ENCODE results near the gene CEP162.
"Not testable (repeated sequence)": the region's sequence is repeated elsewhere in the genome, so short reads cannot be mapped to it uniquely, and the experiment has no call there.

Gene CEP162

DNA sequence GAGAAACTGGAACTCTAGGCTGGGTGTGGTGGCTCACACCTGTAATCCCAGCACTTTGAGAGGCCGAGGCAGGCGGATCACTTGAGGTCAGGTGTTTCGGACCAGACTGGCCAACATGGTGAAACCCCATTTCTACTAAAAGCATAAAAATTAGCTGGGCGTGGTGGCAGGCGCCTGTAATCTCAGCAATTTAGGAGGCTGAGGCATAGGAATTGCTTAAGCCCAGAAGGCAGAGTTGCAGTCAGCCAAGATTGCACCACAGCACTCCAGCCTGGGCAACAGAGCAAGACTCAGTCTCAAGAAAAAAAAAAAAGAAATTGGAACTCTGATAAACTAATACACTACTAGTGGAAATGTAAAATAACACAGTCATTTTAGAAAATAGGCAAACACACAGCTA, 3.8 kb downstream of the CEP162 start:
- peak; percentile 42 for DNase-seq

DNA sequence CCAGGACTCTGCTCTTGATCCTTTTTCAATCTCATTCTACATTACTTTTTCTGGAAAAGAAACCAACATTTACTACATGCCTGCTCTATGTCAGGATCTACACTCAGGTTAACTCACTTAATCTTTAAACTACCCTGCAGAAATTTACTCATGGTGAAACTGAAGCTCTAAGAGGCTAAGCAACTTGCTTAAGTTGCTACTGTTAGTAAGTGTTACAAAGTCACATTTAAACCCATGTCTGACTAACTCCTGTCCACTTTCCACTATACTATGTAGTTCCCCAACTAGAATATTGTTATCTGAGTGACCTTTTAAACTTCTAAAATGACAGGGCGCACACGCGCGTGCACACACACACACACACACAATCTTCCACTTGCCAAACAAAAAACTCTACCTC, 5.0 kb downstream of the CEP162 start:
- DNase-seq, result no peak

DNA sequence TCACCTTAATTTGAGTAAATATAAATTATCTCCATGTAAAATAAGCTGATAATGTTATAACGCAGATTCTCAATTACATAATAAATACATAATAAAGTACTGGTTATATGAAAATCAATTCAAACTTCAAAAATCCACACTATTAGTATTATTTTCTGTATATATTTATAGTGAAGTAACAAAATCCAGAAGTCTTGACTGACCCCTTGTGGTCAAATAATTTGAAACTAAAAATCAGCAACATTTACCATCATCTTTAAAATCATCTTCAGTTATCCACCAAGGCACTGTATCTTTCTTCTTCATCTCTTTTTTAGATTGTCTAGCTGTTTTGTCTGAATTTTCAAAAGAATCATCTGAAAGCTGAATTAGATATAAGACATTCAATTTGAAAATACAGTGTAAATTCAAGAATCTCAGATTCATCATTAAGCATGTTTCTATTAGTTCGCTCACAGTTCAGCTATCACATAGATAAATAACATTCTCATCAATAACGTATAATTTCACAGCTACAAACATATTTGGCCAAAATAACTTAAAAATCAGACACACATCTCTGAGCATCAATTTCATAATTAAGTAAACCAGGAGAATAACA, 6.5 kb downstream of the CEP162 start:
- DNase-seq, result peak; percentile 36

DNA sequence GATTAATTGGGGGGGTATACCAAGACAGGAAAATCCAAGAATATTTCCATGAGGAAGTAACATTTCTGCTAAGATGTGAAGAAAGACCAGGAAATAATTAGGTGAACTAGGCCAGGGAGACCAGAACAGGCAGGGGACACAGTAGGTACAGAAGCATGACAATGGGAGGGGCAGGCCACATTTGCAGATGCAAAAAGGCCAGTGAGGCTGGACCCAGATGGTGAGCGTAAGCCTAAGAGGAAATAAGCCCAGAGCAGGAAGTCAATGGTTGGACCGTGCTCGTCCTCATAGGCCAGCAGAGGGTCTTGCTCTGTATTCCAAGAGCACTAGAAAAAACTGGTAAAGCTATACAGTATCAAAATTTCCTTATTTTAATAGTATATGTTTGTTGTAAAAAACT, 9.4 kb downstream of the CEP162 start:
- DNase-seq, result no peak

DNA sequence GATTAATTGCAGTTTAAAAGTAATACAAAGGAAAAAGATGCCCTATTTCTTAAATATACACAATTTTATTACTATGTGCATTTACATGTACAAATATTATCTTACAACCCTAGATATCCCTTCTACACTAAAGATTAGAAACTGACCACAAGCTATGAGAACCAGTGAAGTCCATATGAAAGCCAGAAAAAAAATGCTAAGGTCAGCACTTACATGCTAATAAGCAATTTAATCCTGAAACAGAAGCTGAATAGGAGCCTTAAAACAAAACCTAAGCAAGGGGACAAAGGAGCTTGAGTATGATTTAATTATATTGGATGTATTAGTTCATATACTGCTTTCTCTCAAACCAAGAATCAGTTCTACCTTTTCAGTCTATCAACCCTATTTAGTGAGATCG, 14.2 kb downstream of the CEP162 start:
- DNase-seq, result no peak

DNA sequence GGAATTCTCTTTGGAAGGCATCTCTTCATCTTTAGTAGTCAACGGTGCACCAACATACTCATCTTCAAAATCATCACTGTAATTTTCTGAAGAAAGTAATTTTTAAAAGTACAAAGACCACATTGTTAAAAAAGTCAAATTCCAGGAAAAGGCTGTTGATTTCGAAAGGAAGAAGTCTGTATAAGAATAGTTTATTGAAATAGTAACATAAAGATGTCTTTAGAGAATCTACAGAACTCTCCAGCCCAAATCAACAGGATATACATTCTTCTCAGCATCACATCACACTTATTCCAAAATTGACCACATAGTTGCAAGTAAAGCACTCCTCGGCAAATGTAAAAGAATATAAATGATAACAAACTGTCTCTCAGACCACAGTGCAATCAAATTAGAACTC, 23.4 kb downstream of the CEP162 start:
- DNase-seq, result no peak

DNA sequence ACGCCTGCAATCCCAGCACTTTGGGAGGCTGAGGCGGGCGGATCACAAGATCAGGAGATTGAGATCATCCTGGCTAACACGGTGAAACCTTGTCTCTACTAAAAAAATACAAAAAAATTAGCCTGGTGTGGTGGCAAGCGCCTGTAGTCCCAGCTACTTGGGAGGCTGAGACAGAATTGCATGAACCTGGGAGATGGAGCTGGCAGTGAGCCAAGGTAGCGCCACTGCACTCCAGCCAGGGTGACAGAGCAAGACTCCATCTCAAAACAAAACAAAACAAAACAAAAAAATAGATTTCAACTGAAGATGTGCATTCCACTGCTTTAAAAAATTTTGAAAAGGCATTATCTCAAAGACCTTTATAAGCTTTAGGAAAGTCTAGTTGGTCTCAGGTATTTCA, 27.5 kb downstream of the CEP162 start:
- not testable (repeated sequence) for DNase-seq

DNA sequence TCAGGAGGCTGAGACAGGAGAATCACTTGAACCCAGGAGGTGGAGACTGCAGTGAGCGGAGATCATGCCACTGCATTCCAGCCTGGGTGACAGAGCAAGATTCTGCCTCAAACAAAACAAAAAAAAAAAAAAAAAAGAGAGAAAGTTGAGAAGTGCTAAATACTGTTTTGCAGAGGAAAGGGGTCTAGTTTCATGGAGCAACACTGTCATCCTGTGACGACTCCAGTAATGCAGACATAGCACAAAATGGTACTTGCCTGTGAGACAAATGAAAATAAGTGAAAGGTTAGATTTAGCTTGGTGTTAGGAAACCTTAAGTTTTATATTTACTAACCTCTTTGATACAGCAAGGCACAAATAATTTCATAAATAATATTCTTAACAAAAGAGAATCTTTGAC, 29.7 kb downstream of the CEP162 start:
- DNase-seq, result no peak

DNA sequence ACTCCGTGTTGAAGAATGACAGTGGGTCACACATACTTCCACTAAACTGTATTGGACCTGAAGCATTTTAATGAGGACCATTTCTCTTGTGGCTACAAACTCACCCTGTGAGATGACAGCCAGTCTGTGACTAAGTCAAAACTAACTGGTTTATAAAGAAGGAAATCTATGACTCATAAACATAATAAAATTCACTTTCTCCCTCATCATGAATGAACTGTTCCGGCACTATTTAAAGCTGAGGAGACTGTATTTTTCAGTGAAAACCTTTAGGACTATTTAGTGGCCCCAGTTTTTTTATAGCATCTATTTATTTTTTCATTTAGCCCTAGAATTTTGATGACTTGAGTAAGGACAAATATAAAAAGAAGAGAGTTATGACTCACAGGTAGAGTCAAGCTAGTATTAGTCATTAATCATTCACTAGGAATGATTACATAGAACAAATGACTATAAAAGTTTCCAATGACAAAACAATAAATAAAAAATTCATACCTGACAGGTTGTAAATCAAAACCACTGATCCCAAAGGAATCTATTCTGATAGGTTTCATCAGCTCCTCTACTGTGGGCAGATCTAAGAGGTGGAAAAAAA, 34.2 kb downstream of the CEP162 start:
- DNase-seq, result no peak

DNA sequence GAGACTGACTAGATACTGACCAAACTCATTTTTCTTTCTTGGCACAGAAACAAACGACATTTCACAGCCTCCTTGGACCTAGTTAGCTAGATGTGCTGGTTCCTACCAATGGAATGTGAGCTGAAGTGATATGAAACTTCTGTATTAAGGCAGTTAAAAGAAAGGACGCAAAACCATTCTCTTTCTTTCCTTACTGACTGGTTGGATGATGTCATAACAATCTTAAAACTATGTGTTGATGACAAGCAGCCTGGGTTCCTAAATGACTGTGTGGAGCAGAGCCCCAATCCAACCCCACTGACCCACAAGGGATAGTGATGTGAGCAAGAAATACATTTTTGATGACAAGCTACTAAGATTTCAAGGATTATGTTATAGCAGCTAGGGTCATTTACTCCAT, 35.6 kb downstream of the CEP162 start:
- DNase-seq, result no peak

DNA sequence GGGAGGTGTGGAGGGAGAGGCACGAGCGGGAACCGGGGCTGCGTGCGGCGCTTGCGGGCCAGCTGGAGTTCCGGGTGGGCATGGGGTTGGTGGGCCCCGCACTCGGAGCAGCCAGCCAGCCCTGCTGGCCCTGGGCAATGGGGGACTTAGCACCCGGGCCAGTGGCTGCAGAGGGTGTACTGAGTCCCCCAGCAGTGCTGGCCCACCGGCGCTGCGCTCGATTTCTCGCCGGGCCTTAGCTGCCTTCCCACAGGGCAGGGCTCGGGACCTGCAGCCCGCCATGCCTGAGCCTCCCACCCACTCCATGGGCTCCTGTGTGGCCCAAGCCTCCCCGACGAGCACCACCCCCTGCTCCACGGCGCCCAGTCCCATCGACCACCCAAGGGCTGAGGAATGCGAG, 38.1 kb downstream of the CEP162 start:
- DNase-seq, result not testable (repeated sequence)

DNA sequence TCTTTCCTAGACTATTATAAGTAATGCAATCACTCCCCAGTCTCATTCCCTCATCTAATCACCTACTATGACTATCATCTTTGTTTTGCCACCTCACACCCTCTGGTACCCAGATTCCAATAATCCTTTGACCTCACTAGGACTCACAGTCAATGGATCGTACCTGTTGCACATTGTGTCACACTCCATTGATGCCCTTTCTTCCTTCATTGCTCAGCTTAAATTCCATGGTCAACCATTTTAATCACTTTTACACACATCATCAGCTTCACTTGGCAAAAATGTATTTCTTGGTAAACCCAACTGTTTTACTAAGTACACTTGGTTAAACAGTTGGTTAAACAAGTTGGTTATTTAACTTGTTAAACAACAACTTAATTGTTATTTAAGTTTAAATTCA, 44.0 kb downstream of the CEP162 start:
- no peak for DNase-seq

DNA sequence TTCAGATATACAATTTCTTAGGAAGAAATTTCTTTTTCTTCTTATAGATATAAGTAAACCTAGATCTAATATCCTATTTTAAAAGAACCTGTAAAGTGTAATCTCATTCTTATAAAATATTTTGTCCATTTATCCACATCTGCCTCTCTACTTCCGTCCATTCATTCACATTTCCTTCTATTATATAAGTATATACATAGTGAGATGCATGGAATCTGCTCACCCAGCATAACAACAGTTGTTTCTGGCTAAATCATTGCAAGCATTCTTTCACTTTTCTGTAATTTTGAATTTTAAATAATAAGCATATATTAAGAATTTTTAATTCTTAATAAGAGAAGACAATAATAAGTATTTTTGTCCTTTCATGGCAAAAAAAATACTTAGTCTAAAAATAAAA, 45.4 kb downstream of the CEP162 start:
- DNase-seq, result no peak

DNA sequence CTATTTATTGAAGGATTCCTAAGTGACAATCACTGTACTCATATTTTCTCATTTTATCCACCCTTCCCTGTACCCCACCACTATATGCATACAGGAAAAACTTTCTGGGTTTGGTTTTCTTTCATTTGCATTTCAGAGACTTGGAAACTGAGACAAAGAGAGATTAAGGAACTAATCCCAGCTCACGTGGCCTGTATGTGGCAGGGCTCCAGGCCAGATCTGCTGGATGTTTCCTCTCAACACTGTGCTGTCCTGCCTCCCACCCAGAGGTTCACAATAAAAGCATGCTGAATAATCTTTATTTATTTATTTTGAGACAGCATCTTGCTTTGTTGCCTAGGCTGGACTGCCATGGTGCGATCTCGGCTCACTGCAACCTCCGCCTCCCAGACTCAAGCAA, 50.2 kb downstream of the CEP162 start:
- no peak for DNase-seq

DNA sequence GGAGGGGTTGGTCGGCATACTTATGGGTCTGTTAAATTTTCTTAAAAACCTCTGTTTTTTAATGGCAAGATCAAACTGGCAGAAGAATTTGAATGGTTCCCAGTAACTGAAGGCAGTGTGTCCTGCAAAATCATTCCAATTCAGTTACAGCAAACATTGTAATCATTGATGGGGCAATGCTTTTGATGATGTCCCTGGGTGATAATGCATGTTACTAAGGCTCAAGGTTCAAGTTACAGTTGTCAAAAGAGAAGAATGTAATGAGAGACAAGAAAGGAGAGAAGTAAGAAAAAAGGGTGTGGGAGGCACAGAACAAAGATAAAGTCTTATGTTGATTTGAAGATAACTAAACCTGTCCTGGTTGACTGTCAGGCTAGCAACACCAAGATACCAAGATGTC, 54.9 kb downstream of the CEP162 start:
- DNase-seq, result no peak

DNA sequence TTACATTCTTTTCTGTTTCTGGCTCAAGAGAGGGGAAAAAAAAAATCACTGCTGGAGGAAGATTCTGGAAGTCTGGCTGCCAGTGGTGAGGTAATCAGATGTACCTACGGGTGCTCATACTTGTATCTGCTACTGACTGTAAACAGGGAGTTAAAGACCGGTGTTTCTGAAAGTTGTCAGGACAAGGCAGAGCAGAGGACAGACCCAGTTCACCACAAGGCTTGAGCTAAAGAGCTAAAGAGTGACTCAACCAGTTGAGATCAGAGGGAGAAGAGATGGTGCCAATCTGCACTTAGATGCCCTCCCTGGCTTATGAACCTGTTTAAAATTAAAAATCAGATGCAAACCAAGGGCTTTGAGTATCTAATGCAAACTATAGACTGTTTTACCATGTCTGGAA, 55.4 kb downstream of the CEP162 start:
- no peak for DNase-seq

DNA sequence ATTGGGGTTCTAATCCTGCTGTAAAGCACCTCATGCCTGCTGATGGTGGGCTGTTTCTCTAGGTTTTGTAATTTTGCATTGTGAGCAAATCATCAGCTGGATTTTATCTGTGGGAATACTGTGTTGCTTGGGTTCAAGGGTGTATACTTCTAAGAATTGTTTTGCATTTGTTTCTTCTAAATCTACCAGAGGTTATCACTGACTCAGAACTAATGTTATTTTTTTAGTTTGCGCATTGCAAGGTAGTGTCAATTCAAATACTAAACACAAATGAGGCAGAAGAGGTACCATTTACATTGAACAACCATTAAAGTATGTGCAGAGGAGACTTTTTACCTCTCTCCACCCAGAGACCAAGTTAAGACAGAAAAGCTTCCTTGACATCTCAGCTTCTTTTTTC, 60.0 kb downstream of the CEP162 start:
- DNase-seq, result no peak

DNA sequence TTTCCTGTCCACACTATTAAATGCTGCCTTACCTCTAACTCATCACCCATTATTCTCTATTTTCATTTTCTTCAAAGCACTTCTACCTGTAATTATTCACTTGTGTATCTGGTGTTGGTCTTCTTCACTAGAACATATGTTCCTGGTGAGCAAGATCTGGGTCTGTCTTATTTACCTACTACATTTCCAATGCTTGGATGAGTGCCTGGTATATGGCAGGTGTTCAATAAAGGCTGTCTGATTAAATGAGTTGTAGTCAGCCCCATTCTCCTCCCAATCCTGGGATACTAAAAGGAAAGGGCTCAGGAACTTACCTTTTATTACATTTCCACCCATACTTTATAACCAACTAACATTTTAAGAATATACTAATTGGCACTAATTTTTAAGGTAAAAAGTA, 61.0 kb downstream of the CEP162 start:
- DNase-seq, result no peak

DNA sequence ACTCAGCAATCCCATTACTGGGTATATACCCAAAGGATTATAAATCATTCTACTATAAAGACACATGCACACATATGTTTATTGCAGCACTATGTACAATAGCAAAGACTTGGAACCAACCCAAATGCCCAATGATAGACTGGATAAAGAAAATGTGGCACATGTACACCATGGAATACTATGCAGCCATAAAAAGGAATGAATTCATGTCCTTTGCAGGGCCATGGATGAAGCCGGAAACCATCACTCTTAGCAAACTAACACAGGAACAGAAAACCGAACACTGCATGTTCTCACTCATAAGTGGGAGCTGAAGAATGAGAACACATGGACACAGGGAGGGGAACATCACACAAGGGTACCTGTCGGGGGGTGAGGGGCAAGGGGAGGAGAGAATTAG, 63.1 kb downstream of the CEP162 start:
- DNase-seq, result not testable (repeated sequence)

DNA sequence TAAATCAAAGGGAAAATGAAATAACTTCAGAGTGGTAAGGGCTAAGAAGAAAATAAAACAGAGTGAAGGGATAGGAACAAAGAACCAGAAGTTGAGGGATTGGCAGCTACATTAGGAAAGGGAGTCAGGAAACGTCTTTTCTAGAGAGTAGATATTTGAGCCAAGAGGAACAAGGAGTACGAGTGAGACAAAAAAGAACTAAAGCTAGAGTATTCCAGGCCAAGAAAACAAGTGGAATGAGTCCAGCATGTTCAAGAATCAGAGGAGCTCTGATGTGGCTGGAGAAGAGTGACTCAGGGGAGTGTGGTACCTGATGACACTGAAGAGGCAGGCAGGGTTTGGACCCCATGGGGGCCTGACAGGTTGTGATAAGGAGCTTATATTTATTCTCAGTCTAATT, 66.3 kb downstream of the CEP162 start:
- DNase-seq, result no peak

DNA sequence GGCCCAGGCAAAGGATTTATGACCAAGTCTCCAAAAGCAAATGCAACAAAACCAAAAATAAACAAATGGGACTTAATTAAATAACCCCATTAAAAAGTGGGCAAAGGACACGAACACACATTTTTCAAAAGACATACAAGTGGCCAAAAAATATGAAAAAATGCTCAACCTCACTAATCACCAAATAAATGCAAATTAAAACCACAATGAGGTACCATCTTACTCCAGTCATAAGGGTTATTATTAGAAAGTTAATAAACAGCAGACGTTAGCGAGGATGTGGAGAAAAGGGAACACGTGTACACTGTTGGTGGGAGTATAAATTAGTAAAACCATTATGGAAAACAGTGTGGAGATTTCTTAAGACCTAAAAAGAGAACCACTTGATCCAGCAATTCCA, 71.1 kb downstream of the CEP162 start:
- DNase-seq, result no peak

DNA sequence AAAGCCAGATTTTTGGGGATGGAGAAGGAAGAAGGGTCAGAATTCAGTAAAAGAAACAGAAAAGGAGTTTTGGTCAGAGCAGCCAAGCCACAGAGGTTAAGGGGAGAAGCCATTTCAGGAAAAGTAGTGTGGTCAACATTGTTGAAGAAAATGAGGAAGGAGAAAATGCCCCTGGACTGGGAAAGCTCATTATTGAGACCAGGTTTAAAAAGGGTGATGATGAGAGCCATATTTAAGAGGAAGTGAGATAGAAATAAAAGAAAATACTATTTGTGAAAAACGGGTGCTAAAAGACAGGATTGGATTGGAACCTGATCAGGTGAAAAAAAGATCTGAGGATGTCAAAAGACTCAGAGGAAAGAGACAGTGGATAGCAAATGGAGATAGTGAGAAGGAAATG, 75.8 kb downstream of the CEP162 start:
- no peak for DNase-seq

DNA sequence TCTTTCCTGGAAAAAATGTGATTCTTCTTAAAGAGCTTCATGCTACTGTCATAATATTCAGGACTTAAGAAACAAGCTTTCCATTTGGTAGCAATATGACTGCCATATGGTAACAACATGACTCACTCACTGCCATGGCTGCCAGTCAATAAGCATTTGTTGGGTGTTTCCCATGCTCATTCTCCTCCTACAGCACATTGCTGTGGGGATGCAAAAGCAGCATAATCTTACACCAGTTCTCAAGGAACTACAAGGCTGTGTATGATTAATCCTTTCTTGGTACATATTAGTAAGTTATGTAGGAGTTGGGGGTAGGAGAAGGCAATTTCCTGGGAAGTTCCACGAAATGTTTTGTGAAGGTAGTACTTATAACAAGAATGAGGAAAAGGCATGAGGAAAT, 76.7 kb downstream of the CEP162 start:
- DNase-seq, result peak; percentile 69

DNA sequence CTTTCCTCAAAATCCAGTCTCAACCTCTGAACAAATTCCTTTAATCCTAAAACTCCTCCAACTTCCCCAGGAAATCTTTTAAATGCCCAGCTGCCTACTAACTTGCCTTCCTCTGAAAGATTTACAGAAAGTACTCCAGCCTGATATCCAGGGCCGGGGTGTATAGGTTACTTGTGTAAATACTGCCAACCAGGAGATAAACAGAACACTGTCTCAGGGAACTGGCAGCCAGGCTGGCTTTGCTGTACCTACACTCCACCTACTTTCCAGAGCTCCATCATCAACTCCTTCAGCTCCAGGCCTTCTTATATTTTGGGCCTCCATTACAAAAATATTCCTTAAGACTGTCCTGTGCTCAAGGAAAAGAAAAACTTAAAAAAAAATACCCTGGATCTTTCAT, 85.9 kb downstream of the CEP162 start:
- DNase-seq, result no peak

DNA sequence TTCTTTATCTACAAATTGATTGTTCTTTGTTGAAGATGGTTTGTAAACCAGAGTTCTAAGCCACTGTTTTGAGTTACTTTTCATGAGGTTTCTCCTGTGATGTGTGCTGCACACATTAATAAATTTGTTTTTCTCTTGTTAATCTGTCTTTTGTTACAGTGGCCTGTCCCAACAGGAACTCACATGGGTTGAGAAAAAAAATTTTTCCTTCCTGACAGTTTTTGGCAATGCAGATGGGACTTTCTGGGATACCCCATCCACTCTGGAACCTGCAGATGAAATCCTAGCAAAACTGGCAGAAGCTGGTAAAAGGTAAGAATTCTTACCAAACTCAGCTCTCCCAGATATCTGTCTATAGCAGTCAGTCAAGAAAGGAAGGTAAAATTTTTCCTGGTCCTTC, 88.1 kb downstream of the CEP162 start:
- DNase-seq, result no peak

Data from inflammatory macrophage treated with lipopolysaccharide for 4 hours (primary cell).